ENCODE data around the gene SHISAL2A. TPM values are rescaled to one million over a fixed set of nuclear protein-coding genes. Genes with fewer than 3 reads are reported as not detected.
A peak's percentile ranks its signal among the peaks of the same experiment; 100 is the strongest.

The SHISAL2A gene
- total and polyA plus RNA-seq, 2 of the 13 experiments (the other 11 are each of a cell fraction or from before 2014, with no cell fraction given) = not detected

GRCh38 chr1:52697795-52698674, 65.1 kb downstream of the SHISAL2A start, which contains the start of gene COA7 (continued):
- peak; percentile 89 for TF ChIP-seq REL (CRISPR knock-in tag; conservative IDR thresholded peaks at IDR 0.05)
- peak; percentile 82; the same call in 1 of the 2 replicates for TF ChIP-seq SETDB1 (CRISPR knock-in tag; IDR thresholded peaks at IDR 0.05; ENCODE audit: borderline replicate concordance)
- TF ChIP-seq ZNF672 (CRISPR knock-in tag; IDR thresholded peaks at IDR 0.05) = peak; percentile 83; the same call in 1 of the 2 replicates
- TF ChIP-seq MXD3 (CRISPR knock-in tag; IDR thresholded peaks at IDR 0.05) = peak; percentile 94
- TF ChIP-seq ZNF670 (CRISPR knock-in tag; IDR thresholded peaks at IDR 0.05; ENCODE audit: borderline replicate concordance) = peak; percentile 90; the same call in 1 of the 2 replicates
- TF ChIP-seq NR2F6 (IDR thresholded peaks at IDR 0.05) = peak; percentile 4; the same call in 1 of the 2 replicates
- TF ChIP-seq NR2F6 (CRISPR knock-in tag; IDR thresholded peaks at IDR 0.05) = peak; percentile 36; the same call in 1 of the 2 replicates
- 0 out of 2 replicates have a peak, but pooled peaks have one; percentile 33 for TF ChIP-seq ATF3 (CRISPR knock-in tag; IDR thresholded peaks at IDR 0.05)
- 0 out of 2 replicates have a peak, but pooled peaks have one; percentile 43 for TF ChIP-seq ZNF513 (CRISPR knock-in tag; conservative IDR thresholded peaks at IDR 0.05)
- peak; percentile 80; the same call in 1 of the 2 replicates for TF ChIP-seq ZNF589 (CRISPR knock-in tag; conservative IDR thresholded peaks at IDR 0.05)
- peak; percentile 48; the same call in 1 of the 2 replicates for TF ChIP-seq AHDC1 (CRISPR knock-in tag; IDR thresholded peaks at IDR 0.05; ENCODE audit: borderline replicate concordance)
- TF ChIP-seq ZFX (CRISPR knock-in tag; IDR thresholded peaks at IDR 0.05; ENCODE audit: low read depth) = peak; percentile 82
- peak; percentile 70; the same call in 1 of the 2 replicates for TF ChIP-seq ZBTB10 (CRISPR knock-in tag; IDR thresholded peaks at IDR 0.05; ENCODE audit: borderline replicate concordance)
- TF ChIP-seq GTF3A (CRISPR knock-in tag; conservative IDR thresholded peaks at IDR 0.05) = no peak

Measured in HepG2 (cell line).